ENCODE data around the gene CEACAM4.

DNA sequence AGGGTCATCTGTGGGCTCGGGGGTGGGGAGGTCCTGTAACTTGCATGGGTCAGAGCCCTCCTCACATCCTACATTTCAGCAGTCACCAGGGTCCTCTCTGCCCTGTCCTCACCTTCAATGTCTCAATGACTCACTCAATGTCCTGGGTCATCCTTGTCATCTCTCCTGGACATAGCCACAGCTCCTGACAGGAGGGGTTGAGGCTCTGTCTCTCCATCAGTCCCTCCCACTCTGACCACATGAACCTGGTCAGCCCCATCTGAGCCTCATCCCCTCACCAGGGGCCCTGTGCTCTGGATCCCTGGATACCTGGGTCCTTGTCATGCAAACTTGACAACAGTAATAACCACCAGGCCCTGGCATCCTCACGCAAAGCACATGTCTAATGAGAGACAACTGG lies 37.5 kb downstream of the CEACAM4 start:
- TF ChIP-seq, protein P1, sequence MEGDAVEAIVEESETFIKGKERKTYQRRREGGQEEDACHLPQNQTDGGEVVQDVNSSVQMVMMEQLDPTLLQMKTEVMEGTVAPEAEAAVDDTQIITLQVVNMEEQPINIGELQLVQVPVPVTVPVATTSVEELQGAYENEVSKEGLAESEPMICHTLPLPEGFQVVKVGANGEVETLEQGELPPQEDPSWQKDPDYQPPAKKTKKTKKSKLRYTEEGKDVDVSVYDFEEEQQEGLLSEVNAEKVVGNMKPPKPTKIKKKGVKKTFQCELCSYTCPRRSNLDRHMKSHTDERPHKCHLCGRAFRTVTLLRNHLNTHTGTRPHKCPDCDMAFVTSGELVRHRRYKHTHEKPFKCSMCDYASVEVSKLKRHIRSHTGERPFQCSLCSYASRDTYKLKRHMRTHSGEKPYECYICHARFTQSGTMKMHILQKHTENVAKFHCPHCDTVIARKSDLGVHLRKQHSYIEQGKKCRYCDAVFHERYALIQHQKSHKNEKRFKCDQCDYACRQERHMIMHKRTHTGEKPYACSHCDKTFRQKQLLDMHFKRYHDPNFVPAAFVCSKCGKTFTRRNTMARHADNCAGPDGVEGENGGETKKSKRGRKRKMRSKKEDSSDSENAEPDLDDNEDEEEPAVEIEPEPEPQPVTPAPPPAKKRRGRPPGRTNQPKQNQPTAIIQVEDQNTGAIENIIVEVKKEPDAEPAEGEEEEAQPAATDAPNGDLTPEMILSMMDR (IDR thresholded peaks at IDR 0.05; ENCODE audit: insufficient read depth, low read length, poor library complexity, severe bottlenecking) = no peak
- TF ChIP-seq EZH2phosphoT487 (conservative IDR thresholded peaks at IDR 0.05; ENCODE audit: low read length) = no peak
